Bronchial epithelial cell (primary cell): ENCODE measurements around the gene CDYL2. TPM values are rescaled to one million over a fixed set of nuclear protein-coding genes. Genes with fewer than 3 reads are reported as not detected.
A peak's percentile ranks its signal among the peaks of the same experiment; 100 is the strongest.

Experiments
- DNase-seq: peaks from one replicate; pipeline ENCODE4 v3.0.0-alpha.2; 2010; ENCODE audit warnings: low read depth
- FAIRE-seq: peaks from 2 replicates; lab custom pipeline; 2011; peaks lifted over from hg19 to GRCh38; lab: Jason Lieb, UNC
- H3K27me3 ChIP-seq: 2 replicates; pipeline ENCODE4 v1.5.1; 2011; ENCODE audit warnings: low read length; ENCODE audit not compliant: control insufficient read depth, insufficient read depth
- H3K36me3 ChIP-seq: 2 replicates; pipeline ENCODE4 v1.5.1; 2011; ENCODE audit warnings: low read length; ENCODE audit not compliant: control insufficient read depth, insufficient read depth
- H3K4me3 ChIP-seq: 2 replicates; pipeline ENCODE4 v1.5.1; 2011; ENCODE audit warnings: mild to moderate bottlenecking, low read depth, low read length, control low read depth
- total RNA-seq: library from RNA; depleted of rRNA; stranded (reverse); fragments of >200 nt; gene quantifications from 2 replicates; pipeline ENCODE4 v1.2.1, GENCODE V29; 2014
- TF ChIP-seq, protein P1 (sequence below): IDR thresholded peaks from 2 replicates; pipeline ENCODE4 v1.5.1; 2011; ENCODE audit warnings: mild to moderate bottlenecking, moderate library complexity, low read length, control low read depth, inconsistent platforms; ENCODE audit not compliant: insufficient read depth, severe bottlenecking

Gene CDYL2
- total RNA-seq, 1 donor from 2014 or later, result 1.1 TPM

DNA sequence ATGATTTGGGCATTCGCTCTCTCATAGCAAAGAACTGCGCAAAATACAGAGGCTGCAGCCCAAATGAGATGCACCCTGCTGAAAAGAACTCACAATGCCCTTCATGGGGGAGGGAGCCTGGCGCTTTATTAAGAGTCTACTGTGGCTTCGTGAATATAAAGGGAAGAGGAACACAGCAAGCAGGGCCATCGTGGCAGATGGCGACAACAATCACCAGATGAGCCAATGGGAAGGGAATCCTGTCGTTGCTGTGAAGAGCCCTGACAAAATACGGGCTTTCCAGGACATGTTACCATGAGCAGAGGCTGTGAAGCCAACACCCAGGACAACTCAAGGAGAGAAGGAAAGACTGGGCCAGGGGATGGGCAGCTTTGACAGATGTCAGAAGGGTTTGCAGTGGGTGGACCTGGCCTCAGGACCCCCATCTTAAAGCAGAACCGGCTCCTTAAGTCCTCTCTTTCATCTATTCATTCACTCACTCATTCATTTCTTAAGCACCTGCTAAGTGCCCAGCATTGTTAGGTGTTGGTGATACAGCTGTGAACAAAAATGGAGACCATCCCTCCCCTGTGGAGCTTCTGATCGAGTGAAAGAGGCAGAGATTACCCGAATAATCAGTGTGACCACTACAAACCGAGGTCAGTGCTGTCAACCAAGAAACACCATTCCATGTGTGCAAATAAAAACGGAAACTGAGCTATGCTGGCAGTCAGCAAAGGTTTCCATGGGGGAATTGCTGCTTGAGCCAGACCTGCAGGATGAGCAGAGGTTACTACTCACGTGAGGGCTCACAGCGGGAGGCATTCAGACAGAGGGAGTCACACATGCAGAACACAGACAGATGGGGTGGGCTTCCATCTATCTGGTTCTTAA lies 137.8 kb downstream of the CDYL2 start:
- H3K27me3 ChIP-seq, result no peaks in the 10 kb centered on the region
- no peak for DNase-seq
- H3K4me3 ChIP-seq, result no peak overlapping the region
- FAIRE-seq, result no peak
- no peaks in the 10 kb centered on the region for H3K36me3 ChIP-seq
- TF ChIP-seq, protein P1, sequence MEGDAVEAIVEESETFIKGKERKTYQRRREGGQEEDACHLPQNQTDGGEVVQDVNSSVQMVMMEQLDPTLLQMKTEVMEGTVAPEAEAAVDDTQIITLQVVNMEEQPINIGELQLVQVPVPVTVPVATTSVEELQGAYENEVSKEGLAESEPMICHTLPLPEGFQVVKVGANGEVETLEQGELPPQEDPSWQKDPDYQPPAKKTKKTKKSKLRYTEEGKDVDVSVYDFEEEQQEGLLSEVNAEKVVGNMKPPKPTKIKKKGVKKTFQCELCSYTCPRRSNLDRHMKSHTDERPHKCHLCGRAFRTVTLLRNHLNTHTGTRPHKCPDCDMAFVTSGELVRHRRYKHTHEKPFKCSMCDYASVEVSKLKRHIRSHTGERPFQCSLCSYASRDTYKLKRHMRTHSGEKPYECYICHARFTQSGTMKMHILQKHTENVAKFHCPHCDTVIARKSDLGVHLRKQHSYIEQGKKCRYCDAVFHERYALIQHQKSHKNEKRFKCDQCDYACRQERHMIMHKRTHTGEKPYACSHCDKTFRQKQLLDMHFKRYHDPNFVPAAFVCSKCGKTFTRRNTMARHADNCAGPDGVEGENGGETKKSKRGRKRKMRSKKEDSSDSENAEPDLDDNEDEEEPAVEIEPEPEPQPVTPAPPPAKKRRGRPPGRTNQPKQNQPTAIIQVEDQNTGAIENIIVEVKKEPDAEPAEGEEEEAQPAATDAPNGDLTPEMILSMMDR, result no peak

DNA sequence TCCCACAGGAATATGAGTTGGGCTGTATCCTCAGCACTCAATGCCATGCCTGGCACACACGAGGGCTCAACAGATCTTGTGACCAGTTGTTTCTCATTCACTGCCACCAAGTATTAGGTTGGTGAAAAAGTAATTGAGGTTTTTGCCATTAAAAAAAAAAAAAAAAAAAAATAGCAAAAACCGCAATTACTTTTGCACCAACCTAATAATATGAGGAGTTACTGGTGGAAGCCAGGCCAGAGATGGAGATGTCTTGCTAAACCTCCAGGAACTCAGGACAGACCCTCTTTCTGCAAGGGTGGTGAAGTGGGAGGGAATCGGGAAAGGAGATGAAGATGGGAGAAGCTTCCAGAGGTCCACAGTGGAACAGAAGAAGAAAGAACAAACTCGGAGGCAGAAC lies 139.0 kb downstream of the CDYL2 start:
- Histone ChIP-seq H3K36me3 (no peaks in the 10 kb centered on the region), H3K27me3 (no peaks in the 10 kb centered on the region), H3K4me3 (no peak overlapping the region)
- DNase-seq, result no peak
- no peak for FAIRE-seq
- TF ChIP-seq, protein P1, result no peak

DNA sequence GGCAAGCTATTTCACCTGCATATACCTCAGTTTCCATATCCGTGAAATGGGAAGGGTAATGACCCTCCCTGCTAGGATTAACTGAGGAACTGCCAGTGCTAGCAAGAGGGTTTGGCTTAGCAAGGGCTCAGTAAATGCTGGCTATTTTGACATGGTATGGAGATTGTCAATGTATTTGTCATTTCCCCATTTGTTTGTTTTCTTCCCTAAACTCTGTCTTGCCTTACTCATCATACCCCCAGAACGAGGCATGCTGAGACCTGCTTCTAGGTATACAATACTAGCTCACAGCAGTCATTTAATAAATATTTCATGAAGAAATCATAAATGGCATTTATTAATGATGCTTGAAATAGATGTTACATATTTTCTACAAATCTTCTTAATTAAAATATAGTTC lies 139.6 kb downstream of the CDYL2 start:
- Histone ChIP-seq H3K27me3 (no peaks in the 10 kb centered on the region), H3K36me3 (no peaks in the 10 kb centered on the region), H3K4me3 (no peak overlapping the region)
- no peak for FAIRE-seq
- TF ChIP-seq, protein P1, result no peak
- DNase-seq, result peak; percentile 93

DNA sequence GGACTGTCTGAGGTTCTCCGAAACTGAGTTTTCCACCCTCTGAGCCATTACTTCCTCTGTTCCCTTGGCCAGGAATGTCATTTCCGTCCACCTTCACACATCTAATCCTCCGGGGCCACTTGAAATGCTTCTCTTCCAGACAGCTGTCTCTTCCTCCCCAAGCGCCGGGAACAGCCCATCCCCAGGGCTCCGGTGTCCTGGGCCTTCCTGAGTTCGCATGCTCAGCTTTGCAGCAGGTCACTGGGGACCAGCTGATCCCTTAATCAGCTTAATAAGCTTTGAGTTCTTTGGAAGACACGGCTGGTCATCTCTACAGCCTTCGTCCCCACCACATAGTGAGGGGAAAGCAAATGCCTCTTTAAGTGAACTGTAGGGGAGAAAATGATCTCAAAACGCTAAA lies 140.2 kb downstream of the CDYL2 start:
- FAIRE-seq, result no peak
- H3K4me3 ChIP-seq, result no peak overlapping the region
- no peak for DNase-seq
- H3K27me3 ChIP-seq, result no peaks in the 10 kb centered on the region
- TF ChIP-seq, protein P1, result no peak
- no peaks in the 10 kb centered on the region for H3K36me3 ChIP-seq

DNA sequence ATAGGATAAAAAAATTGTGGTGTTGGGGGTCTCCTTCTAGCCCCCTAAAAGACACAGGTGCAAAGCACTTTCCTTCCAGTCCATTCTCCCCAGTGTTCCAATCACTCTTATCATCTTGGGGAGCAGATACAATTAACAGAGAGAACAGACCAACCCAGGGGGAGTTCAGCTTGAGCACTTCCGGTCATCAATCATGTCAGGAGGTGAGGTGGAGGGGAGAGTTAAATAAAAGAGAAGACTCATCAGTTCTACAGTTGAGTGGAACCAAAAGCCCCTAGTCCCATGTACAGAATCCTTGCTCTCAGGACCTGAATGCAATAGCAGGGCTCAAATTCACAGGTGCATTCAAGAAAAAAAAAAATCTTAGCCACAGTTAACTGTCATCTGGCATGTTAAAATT lies 141.3 kb downstream of the CDYL2 start:
- H3K4me3 ChIP-seq, result no peak overlapping the region
- DNase-seq, result no peak
- H3K27me3 ChIP-seq, result no peaks in the 10 kb centered on the region
- no peak for FAIRE-seq
- TF ChIP-seq, protein P1, result no peak
- H3K36me3 ChIP-seq, result no peaks in the 10 kb centered on the region
